GM23338 (cell line): Measurements from ENCODE around the gene NECTIN2. TPM values are rescaled to one million over a fixed set of nuclear protein-coding genes. Genes with fewer than 3 reads are reported as not detected.

Experiments
- ATAC-seq: fragments of 200-7000 bp; cut with Tn5 transposase; 3 replicates; pipeline ENCODE4 v1.9.1; 2020
- DNase-seq: peaks from one replicate; pipeline ENCODE4 v3.0.0-alpha.2; 2015; ENCODE audit warnings: low spot score
- H2AFZ ChIP-seq: fragments of 200-600 bp; sonication (generic); 2 replicates; pipeline ENCODE4 v1.8.0; 2016; ENCODE audit warnings: antibody characterized with exemption, mild to moderate bottlenecking, moderate library complexity
- H3F3A ChIP-seq: fragments of 200-600 bp; sonication (generic); replicated peaks from 2 replicates; pipeline ENCODE4 v1.8.0; 2017; ENCODE audit warnings: antibody characterized with exemption, mixed run types, low read depth
- H3K27ac ChIP-seq: fragments of 200-600 bp; sonication (generic); 2 replicates; pipeline ENCODE4 v1.6.1; 2016; ENCODE audit warnings: low read depth
- H3K27me3 ChIP-seq: fragments of 200-600 bp; sonication (generic); 2 replicates; pipeline ENCODE4 v1.8.0; 2016; ENCODE audit warnings: mild to moderate bottlenecking, mixed run types, moderate library complexity; ENCODE audit not compliant: insufficient read depth
- H3K36me3 ChIP-seq: fragments of 200-600 bp; sonication (generic); 2 replicates; pipeline ENCODE4 v1.8.0; 2016; ENCODE audit warnings: mild to moderate bottlenecking; ENCODE audit not compliant: insufficient read depth
- H3K4me1 ChIP-seq: fragments of 200-600 bp; sonication (generic); 2 replicates; pipeline ENCODE4 v1.8.0; 2016; ENCODE audit warnings: mild to moderate bottlenecking, moderate library complexity; ENCODE audit not compliant: insufficient read depth
- H3K4me2 ChIP-seq: fragments of 200-600 bp; sonication (generic); 2 replicates; pipeline ENCODE4 v1.7.1; 2017; ENCODE audit warnings: mixed run types
- H3K4me3 ChIP-seq: fragments of 200-600 bp; sonication (generic); 2 replicates; pipeline ENCODE4 v1.6.1; 2016; ENCODE audit warnings: mixed run types
- H3K79me2 ChIP-seq: fragments of 200-600 bp; sonication (generic); replicated peaks from 2 replicates; pipeline ENCODE4 v1.8.0; 2017; ENCODE audit warnings: mild to moderate bottlenecking; ENCODE audit not compliant: insufficient read depth
- H3K9me2 ChIP-seq: fragments of 200-600 bp; sonication (generic); 2 replicates; pipeline ENCODE4 v1.8.0; 2017; ENCODE audit not compliant: insufficient read depth
- H4K20me1 ChIP-seq: fragments of 200-600 bp; sonication (generic); replicated peaks from 2 replicates; pipeline ENCODE4 v1.8.0; 2017; ENCODE audit warnings: mild to moderate bottlenecking; ENCODE audit not compliant: insufficient read depth
- H3K27ac Mint-ChIP-seq: 2 replicates; pipeline ENCODE4 v1.8.0; 2020; ENCODE audit warnings: inconsistent platforms, mild to moderate bottlenecking, moderate library complexity, mixed read lengths
- H3K27me3 Mint-ChIP-seq: 3 replicates; pipeline ENCODE4 v1.8.0; 2022; ENCODE audit warnings: low read depth, mild to moderate bottlenecking, moderate library complexity, mixed read lengths, inconsistent platforms; ENCODE audit not compliant: insufficient read depth, poor library complexity
- H3K36me3 Mint-ChIP-seq: 3 replicates; pipeline ENCODE4 v1.8.0; 2021; ENCODE audit warnings: low read depth, mild to moderate bottlenecking, inconsistent platforms, moderate library complexity, mixed read lengths
- H3K4me1 Mint-ChIP-seq: 3 replicates; pipeline ENCODE4 v1.8.0; 2020; ENCODE audit warnings: mild to moderate bottlenecking, inconsistent platforms, mixed read lengths
- H3K4me3 Mint-ChIP-seq: 3 replicates; pipeline ENCODE4 v1.8.0; 2021; ENCODE audit warnings: moderate library complexity, mild to moderate bottlenecking, inconsistent platforms, mixed read lengths
- H3K9me3 Mint-ChIP-seq: 3 replicates; pipeline ENCODE4 v1.8.0; 2020; ENCODE audit warnings: moderate library complexity, mild to moderate bottlenecking, inconsistent platforms, mixed read lengths
- CREB1 ChIP-seq: fragments of 250-450 bp; sonication (Bioruptor Pico); IDR thresholded peaks from 2 replicates; pipeline ENCODE4 v1.5.0; 2020; ENCODE audit warnings: low read depth, mild to moderate bottlenecking, moderate library complexity
- CTCF ChIP-seq, 2 experiments: fragments of 200-600 bp in 1 of 2; sonication (generic) in 1 of 2; conservative IDR thresholded peaks; 2 replicates each; pipeline versions ENCODE4 v1.5.1 to v1.6.1; 2016 to 2017; ENCODE audit warnings: antibody characterized with exemption in 2 of 2, low read depth in 2 of 2, mild to moderate bottlenecking in 2 of 2, moderate library complexity in 1 of 2
- ETS1 ChIP-seq: IDR thresholded peaks from 2 replicates; pipeline ENCODE4 v1.6.1; 2016; ENCODE audit warnings: antibody characterized with exemption
- EZH2 ChIP-seq: fragments of 200-600 bp; sonication (generic); IDR thresholded peaks from one replicate; pipeline ENCODE4 v1.8.0; 2017; ENCODE audit warnings: antibody characterized with exemption, mild to moderate bottlenecking, low read depth; ENCODE audit not compliant: unreplicated experiment
- EZH2phosphoT487 ChIP-seq: fragments of 200-600 bp; sonication (generic); IDR thresholded peaks from one replicate; pipeline ENCODE4 v1.8.1; 2018; ENCODE audit warnings: antibody characterized with exemption; ENCODE audit not compliant: unreplicated experiment
- JUNB ChIP-seq: IDR thresholded peaks from one replicate; pipeline ENCODE4 v1.6.1; 2016; ENCODE audit warnings: antibody characterized with exemption; ENCODE audit not compliant: unreplicated experiment
- NANOG ChIP-seq: IDR thresholded peaks from 2 replicates; pipeline ENCODE4 v1.6.1; 2016; ENCODE audit warnings: antibody characterized with exemption, borderline replicate concordance
- POLR2AphosphoS5 ChIP-seq: IDR thresholded peaks from 2 replicates; pipeline ENCODE4 v1.6.1; 2016; ENCODE audit warnings: antibody characterized with exemption, low read depth
- REST ChIP-seq: IDR thresholded peaks from one replicate; pipeline ENCODE4 v1.6.1; 2018; ENCODE audit warnings: antibody characterized with exemption; ENCODE audit not compliant: unreplicated experiment
- STAT1 ChIP-seq: IDR thresholded peaks from one replicate; pipeline ENCODE4 v1.6.1; 2016; ENCODE audit warnings: antibody characterized with exemption; ENCODE audit not compliant: unreplicated experiment
- ZNF114 ChIP-seq: fragments of 250-450 bp; sonication (Bioruptor Pico); IDR thresholded peaks from 2 replicates; pipeline ENCODE4 v1.5.0; 2020; ENCODE audit warnings: mild to moderate bottlenecking, moderate library complexity
- ZNF331 ChIP-seq: fragments of 250-450 bp; sonication (Bioruptor Pico); IDR thresholded peaks from 2 replicates; pipeline ENCODE4 v1.5.0; 2020; ENCODE audit warnings: low read depth, mild to moderate bottlenecking, moderate library complexity
- ZNF462 ChIP-seq: fragments of 250-450 bp; sonication (Bioruptor Pico); IDR thresholded peaks from 2 replicates; pipeline ENCODE4 v1.5.0; 2020; ENCODE audit warnings: mild to moderate bottlenecking, moderate library complexity
- polyA plus RNA-seq: library from polyadenylated mRNA; unstranded; fragments of >200 nt; fragmentation: Nextera tagmentation; extraction: Ambion mirVana; gene quantifications from 2 replicates; pipeline ENCODE4 v1.2.1, GENCODE V29; 2016
- total RNA-seq: library from RNA; depleted of rRNA; stranded (reverse); fragments of >200 nt; shearing (Covaris generic); gene quantifications from 2 replicates; pipeline ENCODE4 v1.2.3, GENCODE V29; 2014

The NECTIN2 gene
- total and polyA plus RNA-seq, 2 experiments from 2014 or later = 109 to 230 TPM

GRCh38 chr19:44927746-44928145 lies 81.6 kb downstream of the NECTIN2 start:
- no peaks in the 10 kb centered on the region for H3F3A ChIP-seq
- no peaks in the 10 kb centered on the region for H3K79me2 ChIP-seq
- no peaks in the 10 kb centered on the region for H3K36me3 ChIP-seq
- H3K36me3 Mint-ChIP-seq = no peaks in the 10 kb centered on the region; the same call in 2 of the 3 replicates
- no peaks in the 10 kb centered on the region for H4K20me1 ChIP-seq
- peaks cover 10% of the 10 kb centered on the region; the same call in 1 of the 2 replicates for H3K4me1 ChIP-seq
- H3K27ac Mint-ChIP-seq = no peak overlapping the region
- H3K9me2 ChIP-seq = no peaks in the 10 kb centered on the region
- peak overlapping the region; percentile 83 for H2AFZ ChIP-seq
- no peaks in the 10 kb centered on the region; the same call in 2 of the 3 replicates for H3K9me3 Mint-ChIP-seq
- peaks cover 19% of the 10 kb centered on the region for H3K27me3 Mint-ChIP-seq
- no peak overlapping the region for H3K4me3 Mint-ChIP-seq
- DNase-seq (no peak), ATAC-seq (no peak)
- H3K27me3 ChIP-seq = no peaks in the 10 kb centered on the region
- H3K27ac ChIP-seq = no peak overlapping the region
- no peak overlapping the region for H3K4me3 ChIP-seq
- TF ChIP-seq EZH2phosphoT487 (no peak), ZNF462 (CRISPR knock-in tag) (no peak), REST (no peak), ZNF331 (CRISPR knock-in tag) (no peak), CREB1 (no peak), STAT1 (no peak), CTCF (conservative IDR thresholded peaks at IDR 0.05; ENCODE audit: low read depth in 2 of 2) (no peak), ETS1 (no peak), POLR2AphosphoS5 (no peak), NANOG (no peak), ZNF114 (no peak), EZH2 (no peak), JUNB (no peak)
- H3K4me1 Mint-ChIP-seq = peaks cover 19% of the 10 kb centered on the region
- H3K4me2 ChIP-seq = no peak overlapping the region
